Breast epithelium (tissue), 3 donors: ENCODE data around the gene ALOX5.

ENCODE experiments used
- POLR2A ChIP-seq: fragments of 450-650 bp; IDR thresholded peaks from one replicate; pipeline ENCODE4 v1.6.1; 2016; ENCODE audit warnings: antibody characterized with exemption, mild to moderate bottlenecking, moderate library complexity
- POLR2AphosphoS5 ChIP-seq, 3 donors: sonication (generic); formaldehyde crosslinking; IDR thresholded peaks; one replicate each; pipeline ENCODE4 v1.6.1; 2017; ENCODE audit warnings: antibody characterized with exemption in 3 of 3
- TF ChIP-seq, protein P1 (sequence below), 3 donors: fragments of 450-650 bp; IDR thresholded peaks; one replicate each; pipeline ENCODE4 v1.5.1; 2016 to 2017; ENCODE audit warnings: antibody characterized with exemption in 3 of 3, mild to moderate bottlenecking in 3 of 3, moderate library complexity in 3 of 3

DNA sequence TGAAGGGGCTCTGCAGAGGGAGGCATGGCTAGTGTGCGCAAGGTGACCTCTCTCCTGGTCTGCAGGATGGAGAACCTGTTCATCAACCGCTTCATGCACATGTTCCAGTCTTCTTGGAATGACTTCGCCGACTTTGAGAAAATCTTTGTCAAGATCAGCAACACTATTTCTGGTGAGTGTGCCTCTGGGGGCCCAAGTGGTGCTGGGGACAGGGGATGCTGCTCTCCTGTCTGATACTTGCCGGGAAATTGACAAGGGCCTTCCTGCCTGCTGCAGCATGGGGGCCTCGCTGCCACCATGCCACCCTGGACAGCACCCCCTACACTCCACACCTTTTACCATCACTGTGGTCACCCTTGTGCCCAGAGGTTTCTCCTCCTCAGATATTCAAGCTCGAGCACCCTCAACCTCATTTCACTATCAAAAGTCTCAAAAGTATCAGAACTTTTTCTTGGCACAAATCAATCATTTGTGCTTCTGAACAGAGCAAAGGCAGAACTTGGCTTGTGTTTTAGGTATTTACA, 50.0 kb downstream of the ALOX5 start:
- TF ChIP-seq POLR2A (no peak), POLR2AphosphoS5 (IDR thresholded peaks at IDR 0.05) (no peak)
- TF ChIP-seq, protein P1, sequence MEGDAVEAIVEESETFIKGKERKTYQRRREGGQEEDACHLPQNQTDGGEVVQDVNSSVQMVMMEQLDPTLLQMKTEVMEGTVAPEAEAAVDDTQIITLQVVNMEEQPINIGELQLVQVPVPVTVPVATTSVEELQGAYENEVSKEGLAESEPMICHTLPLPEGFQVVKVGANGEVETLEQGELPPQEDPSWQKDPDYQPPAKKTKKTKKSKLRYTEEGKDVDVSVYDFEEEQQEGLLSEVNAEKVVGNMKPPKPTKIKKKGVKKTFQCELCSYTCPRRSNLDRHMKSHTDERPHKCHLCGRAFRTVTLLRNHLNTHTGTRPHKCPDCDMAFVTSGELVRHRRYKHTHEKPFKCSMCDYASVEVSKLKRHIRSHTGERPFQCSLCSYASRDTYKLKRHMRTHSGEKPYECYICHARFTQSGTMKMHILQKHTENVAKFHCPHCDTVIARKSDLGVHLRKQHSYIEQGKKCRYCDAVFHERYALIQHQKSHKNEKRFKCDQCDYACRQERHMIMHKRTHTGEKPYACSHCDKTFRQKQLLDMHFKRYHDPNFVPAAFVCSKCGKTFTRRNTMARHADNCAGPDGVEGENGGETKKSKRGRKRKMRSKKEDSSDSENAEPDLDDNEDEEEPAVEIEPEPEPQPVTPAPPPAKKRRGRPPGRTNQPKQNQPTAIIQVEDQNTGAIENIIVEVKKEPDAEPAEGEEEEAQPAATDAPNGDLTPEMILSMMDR (IDR thresholded peaks at IDR 0.05): no peak
